EH (cell line): Measurements from ENCODE around the gene LRRC61.

Source experiments
- DNase-seq: peaks from one replicate; pipeline ENCODE4 v3.0.0-alpha.2; 2015; ENCODE audit warnings: low read depth

Gene LRRC61

GRCh38 chr7:150357270-150357669, 34.1 kb downstream of the LRRC61 start:
- DNase-seq: no peak

GRCh38 chr7:150357771-150358427, 34.7 kb downstream of the LRRC61 start:
- no peak for DNase-seq

- DNase-seq: no peak
These were observed 35.3 kb downstream of the LRRC61 start for GRCh38 chr7:150358433-150358832.

GRCh38 chr7:150358988-150359621, 36.0 kb downstream of the LRRC61 start:
- DNase-seq: no peak

GRCh38 chr7:150359622-150360362, 36.6 kb downstream of the LRRC61 start:
- DNase-seq: no peak

DNA sequence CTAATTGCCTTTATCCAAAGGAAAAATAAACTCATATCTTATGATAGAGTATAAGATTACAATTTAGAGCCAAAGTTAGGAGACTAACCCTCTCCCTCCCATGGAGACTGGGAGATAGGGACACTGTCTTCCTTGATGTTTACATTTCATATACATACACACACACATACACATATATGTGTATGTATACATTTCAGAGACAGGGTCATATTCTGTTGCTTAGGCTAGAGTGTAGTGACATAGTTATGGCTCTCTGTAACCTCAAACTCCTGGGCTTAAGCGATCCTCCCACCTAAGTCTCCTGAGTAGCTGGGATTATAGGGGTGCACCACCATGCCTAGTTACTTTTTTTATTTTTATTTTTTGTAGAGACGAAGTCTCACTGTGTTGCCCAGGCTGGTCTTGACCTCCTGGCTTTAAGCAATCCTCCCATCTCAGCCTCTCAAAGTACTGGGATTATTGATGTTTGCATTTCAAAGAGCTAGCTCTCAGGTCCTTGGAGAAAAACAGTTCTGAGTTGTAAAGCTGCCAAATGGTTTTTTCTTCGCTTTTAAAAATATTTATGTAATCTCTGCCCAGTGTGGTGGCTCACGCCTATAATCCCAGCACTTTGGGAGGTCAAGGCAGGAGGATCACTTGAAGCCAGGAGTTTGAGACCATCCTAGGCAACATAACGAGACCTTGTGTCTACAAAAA, 37.4 kb downstream of the LRRC61 start:
- DNase-seq: no peak

DNA sequence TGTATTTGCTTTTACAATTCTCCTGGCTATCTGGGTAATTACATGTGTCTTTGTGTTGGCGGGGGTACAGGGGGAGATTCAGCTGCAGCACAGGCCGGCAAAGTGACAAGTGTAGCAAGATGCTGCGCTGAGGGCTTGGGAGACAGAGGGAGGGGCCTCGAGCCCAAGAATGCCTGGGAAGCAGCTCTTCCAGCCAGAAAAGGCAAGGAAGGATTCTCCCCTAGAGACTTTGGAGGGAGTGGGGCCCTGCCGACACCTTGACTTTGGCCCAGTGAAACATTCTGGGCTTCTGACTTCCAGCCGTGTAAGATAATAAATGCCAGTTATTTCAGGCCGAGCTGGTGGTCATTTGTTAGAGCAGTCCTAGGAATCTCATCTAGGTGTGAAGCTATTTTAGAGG, 38.2 kb downstream of the LRRC61 start:
- DNase-seq: no peak

GRCh38 chr7:150361807-150362621, 38.9 kb downstream of the LRRC61 start:
- no peak for DNase-seq

DNA sequence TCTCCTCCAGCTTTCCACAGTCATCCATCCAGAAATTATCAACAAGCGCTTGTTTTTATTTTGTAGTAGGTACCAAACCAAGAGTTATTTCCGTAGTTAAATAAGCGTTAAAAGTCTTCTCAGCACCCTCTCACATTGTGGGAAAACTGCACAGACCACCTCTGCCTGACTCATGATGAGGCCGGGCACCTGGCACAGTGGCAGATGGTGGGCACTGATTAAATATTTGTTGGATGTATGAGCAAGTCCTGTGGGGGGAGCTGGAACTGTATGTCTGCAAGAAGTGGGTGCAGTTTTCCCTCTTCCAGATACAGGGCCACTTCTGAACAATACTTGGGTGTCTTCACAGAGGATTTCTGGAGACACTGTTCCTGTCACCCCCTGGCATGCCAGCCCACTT, 40.2 kb downstream of the LRRC61 start:
- DNase-seq: no peak

GRCh38 chr7:150363872-150364271, 40.7 kb downstream of the LRRC61 start:
- no peak for DNase-seq

DNA sequence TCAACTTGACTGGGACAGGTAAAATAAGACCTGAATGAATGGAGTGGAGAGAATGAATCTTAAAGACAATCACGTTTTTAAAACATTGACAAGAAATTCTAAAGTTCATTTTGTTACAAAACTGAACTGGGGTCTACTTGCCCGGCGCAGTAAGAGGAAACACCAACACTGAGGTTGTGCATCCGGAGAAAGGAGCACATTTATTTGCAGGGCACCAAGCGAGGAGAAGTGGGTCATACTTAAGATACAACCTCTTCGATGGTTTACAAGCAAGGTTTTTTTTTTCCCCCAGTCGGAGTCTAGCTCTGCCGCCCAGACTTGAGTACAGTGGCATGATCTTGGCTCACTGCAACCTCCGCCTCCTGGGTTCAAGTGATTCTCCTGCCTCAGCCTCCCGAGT, 42.0 kb downstream of the LRRC61 start:
- no peak for DNase-seq

DNA sequence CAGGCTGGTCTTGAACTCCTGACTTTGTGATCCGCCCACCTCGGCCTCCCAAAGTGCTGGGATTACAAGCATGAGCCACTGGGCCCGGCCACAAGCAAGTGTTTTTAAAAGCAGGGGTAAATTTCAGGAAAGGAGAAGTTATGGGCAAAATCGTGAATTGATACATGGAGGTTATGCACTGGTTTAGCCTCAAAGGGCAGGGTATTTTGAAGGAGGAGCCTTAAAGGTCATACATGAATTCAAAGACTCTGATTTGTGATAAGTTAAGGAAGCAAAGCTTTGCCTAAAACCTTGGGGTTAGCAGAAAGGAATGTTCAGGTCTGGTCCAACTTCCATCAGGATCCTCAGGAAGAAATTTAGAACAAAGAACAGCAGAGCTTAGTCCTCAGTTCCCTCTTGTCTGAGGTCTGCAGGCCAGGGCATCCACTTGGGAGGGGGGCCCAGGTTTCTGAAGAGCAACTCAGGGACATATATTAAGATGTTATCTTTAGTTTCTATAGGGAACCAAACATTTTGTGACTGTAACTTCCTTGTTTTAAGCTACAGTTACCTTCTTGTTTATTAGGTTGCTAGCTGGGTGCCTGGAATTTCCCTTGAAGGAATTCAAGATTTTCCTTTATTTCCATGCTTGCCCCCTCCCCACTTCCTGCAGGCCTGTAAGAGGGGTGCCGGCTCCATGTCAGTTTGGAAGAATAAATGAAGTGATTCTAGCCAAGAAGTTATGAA, 42.7 kb downstream of the LRRC61 start:
- no peak for DNase-seq

GRCh38 chr7:150367677-150368095, 44.5 kb downstream of the LRRC61 start:
- DNase-seq: no peak

DNA sequence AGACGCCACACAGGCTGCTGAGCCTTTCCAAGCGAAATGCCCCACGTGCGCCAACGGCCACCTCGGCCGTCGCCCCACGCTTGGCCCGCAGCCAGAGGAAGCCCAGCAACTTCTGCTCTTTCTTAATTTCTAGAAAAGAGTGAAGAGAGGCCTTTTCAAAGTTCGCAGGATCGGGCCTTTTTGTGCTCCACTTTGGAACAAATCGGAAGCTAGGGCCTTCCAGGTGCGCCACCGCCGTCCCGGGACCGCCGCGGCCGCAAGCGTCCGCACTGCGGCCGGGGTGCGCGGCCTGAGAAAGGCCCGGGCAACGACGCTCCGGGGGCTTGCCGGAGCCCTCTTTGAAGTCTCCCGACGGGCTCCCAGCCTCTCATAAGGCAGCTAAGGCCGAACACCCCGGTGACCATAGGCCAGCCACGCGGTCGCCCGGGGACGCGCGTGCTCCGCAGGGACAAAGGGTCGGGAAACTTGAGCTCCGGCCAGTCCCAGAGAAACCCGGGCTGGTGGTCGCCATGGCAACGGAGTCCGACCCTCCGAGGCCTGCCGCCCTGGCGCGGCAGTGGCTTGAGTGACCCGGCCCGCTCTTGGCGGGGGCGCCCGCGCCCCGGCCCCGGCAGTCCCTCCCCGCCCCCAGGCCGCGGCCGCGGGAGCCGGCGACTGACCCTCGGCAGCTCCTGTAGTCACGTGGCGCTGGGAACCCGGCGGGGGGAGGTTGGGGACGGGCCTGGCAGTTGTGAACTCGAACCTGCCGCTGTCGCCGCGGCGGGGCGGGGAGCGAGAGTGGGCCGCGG, 45.1 kb downstream of the LRRC61 start, which contains the start of gene REPIN1:
Gene REPIN1, plus strand, starts transcription at position 727 of the 788 bp plus-strand sequence. CDS start 890 bp downstream, outside the sequence.
- DNase-seq: peak; percentile 87

DNA sequence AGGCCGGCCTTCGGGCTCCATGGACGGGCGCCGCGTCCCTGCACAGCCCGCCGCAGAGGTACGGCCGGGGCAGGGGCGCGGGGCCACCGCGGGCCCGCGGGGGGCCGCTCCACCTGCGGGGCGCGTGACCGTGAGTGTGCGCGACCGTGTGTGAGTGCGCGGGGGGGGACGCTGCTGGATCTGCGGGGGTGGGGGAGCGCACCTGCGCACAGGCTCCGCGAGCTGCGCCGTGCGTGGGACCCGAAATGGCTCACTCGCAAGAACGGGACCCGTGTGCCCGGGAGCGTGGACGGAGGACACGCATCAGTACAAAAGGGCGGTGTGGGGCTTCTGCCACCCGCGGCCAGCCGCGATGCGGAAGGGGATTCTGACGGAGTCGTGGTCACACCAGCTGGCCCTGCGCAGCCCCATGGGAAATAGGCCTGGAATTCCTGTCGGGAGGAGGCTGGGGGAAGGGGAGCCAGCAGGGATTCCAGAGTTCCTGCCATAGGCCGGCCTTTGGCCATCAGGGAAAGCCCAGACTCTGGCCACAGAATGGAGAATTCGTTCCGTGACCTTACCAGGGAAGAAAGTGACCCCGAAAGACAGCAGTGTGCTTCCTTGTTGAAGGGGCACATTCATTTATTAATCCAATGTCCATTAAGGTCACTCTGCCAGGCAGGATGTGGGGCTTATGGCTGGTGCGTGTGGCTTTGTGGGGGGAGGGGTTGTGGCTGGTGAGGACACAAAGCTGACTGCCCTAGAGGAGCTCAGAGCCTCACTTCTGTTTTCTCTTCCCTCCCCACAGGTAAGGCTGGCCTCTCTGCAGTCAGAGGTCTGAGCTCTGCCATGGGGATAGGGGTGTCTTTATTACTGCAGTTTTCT, 46.0 kb downstream of the LRRC61 start:
- peak; percentile 88 for DNase-seq

DNA sequence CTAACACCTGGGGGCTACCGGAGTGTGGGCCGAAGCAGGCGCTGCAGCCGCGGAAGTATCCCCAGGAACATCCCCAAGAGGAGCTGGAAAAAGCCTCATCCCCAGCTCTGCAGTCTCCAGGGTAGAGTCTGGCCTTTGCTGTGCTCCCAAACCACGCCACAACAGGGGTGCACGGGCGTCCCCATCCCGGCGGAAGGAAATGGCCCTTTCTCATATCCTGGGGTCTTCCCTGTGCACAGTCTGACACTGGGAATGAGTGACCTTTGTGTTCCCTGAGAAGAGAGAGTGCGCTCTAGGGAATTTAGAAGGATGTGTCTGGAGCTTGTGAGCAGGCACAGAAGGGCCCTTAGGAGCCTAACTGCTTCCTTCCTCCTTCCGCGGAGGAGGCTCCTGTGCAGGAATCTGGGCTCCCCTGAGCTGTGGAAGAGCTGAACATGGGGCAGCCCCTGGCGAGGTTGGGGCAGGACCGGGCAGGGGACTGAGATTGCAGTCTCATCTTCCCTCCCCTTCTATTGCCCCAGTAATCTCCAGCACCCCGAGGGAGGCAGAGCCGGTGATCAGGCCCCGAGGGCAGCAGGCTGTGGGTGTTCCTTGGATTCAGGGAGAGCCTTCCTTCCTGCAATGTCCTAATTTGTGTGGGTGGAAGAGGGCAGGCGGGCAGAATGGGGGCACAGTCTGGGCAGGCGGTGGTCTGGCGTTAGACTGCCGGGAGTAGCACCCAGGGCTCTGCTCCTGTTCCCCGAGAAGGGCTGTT, 46.8 kb downstream of the LRRC61 start:
- no peak for DNase-seq

DNA sequence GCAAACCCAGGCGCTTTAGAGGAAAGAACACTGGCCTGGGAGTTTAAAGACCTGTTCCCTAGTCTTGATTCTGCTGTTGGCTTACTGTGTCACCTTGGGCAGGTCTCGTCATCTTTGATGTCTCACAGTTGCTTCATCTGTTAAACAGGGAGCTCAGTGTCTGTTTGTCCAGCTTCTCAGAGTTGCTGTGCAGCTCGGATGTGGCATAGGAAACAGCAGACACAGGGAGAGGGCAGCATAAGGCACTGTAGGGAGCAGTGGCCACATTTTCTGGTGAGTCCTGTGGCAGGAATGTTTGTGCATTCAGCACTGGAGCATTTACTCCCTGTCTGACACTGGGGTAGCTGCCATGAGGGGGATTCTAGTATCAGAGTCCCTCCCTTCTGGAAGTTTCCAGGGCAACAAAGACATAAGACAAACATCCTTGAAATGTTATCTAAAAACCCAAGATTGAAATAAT, 47.5 kb downstream of the LRRC61 start:
- DNase-seq: peak; percentile 88
